22Rv1 (cell line): ENCODE measurements around the gene ADGRD1.
"Not testable (repeated sequence)": the region's sequence is repeated elsewhere in the genome, so short reads cannot be mapped to it uniquely, and the experiment has no call there.

Experiments
- ZFX ChIP-seq: fragments of 450-650 bp; IDR thresholded peaks from 2 replicates; pipeline ENCODE4 v1.6.1; 2017; ENCODE audit warnings: antibody characterized with exemption, borderline replicate concordance
- TF ChIP-seq, protein P1 (sequence below): fragments of 450-650 bp; IDR thresholded peaks from 2 replicates; pipeline ENCODE4 v1.5.1; 2017; ENCODE audit warnings: mild to moderate bottlenecking

DNA sequence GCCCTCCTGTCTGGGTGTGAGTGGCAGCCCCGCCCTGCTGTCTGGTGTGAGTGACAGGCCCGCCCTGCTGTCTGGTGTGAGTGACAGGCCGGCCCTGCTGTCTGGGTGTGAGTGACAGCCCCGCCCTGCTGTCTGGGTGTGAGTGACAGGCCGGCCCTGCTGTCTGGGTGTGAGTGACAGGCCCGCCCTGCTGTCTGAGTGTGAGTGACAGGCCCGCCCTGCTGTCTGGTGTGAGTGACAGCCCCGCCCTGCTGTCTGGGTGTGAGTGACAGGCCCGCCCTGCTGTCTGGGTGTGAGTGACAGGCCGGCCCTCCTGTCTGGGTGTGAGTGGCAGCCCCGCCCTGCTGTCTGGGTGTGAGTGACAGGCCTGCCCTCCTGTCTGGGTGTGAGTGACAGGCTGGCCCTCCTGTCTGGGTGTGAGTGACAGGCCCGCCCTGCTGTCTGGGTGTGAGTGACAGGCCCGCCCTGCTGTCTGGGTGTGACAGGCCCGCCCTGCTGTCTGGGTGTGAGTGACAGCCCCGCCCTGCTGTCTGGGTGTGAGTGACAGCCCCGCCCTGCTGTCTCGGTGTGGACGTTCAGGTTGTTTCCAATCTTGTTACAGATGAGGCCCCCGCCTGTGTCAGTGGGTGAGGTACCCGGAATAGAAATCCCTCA lies 175.4 kb downstream of the ADGRD1 start:
- TF ChIP-seq, protein P1, sequence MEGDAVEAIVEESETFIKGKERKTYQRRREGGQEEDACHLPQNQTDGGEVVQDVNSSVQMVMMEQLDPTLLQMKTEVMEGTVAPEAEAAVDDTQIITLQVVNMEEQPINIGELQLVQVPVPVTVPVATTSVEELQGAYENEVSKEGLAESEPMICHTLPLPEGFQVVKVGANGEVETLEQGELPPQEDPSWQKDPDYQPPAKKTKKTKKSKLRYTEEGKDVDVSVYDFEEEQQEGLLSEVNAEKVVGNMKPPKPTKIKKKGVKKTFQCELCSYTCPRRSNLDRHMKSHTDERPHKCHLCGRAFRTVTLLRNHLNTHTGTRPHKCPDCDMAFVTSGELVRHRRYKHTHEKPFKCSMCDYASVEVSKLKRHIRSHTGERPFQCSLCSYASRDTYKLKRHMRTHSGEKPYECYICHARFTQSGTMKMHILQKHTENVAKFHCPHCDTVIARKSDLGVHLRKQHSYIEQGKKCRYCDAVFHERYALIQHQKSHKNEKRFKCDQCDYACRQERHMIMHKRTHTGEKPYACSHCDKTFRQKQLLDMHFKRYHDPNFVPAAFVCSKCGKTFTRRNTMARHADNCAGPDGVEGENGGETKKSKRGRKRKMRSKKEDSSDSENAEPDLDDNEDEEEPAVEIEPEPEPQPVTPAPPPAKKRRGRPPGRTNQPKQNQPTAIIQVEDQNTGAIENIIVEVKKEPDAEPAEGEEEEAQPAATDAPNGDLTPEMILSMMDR, result not testable (repeated sequence)
- not testable (repeated sequence) for TF ChIP-seq ZFX
